GM18858 (cell line): ENCODE results near the gene TMEM132D.

Experiments
- ATAC-seq: cut with Tn5 transposase; IDR thresholded peaks from one replicate; pipeline ENCODE4 v1.9.1; 2021; ENCODE audit not compliant: unreplicated experiment

Gene TMEM132D

GRCh38 chr12:129379076-129379804, 524.6 kb downstream of the TMEM132D start:
- no peak for ATAC-seq

GRCh38 chr12:129378496-129378895, 525.3 kb downstream of the TMEM132D start:
- no peak for ATAC-seq

- no peak for ATAC-seq
Measured at GRCh38 chr12:129373746-129374145, 530.1 kb downstream of the TMEM132D start.

- ATAC-seq: no peak
Measured at GRCh38 chr12:129372876-129373275, 530.9 kb downstream of the TMEM132D start.

GRCh38 chr12:129372348-129372747, 531.5 kb downstream of the TMEM132D start:
- no peak for ATAC-seq

GRCh38 chr12:129371268-129371667, 532.6 kb downstream of the TMEM132D start:
- ATAC-seq: no peak

- ATAC-seq: no peak
Measured at GRCh38 chr12:129366656-129367055, 537.2 kb downstream of the TMEM132D start.

- ATAC-seq: no peak
Measured at GRCh38 chr12:129363041-129363440, 540.8 kb downstream of the TMEM132D start.

- ATAC-seq: no peak
Measured at GRCh38 chr12:129357233-129357632, 546.6 kb downstream of the TMEM132D start.

- no peak for ATAC-seq
Measured at GRCh38 chr12:129351481-129351880, 552.3 kb downstream of the TMEM132D start.

GRCh38 chr12:129339336-129339735, 564.5 kb downstream of the TMEM132D start:
- ATAC-seq: no peak

- no peak for ATAC-seq
Measured at GRCh38 chr12:129337413-129337812, 566.4 kb downstream of the TMEM132D start.

- ATAC-seq: no peak
Measured at GRCh38 chr12:129335773-129336172, 568.1 kb downstream of the TMEM132D start.

GRCh38 chr12:129332286-129332685, 571.5 kb downstream of the TMEM132D start:
- no peak for ATAC-seq

- no peak for ATAC-seq
Measured at GRCh38 chr12:129331356-129332085, 572.3 kb downstream of the TMEM132D start.

GRCh38 chr12:129328235-129328634, 575.6 kb downstream of the TMEM132D start:
- ATAC-seq: no peak

- ATAC-seq: no peak
Measured at GRCh38 chr12:129325566-129325965, 578.3 kb downstream of the TMEM132D start.

- ATAC-seq: no peak
Measured at GRCh38 chr12:129312048-129312447, 591.8 kb downstream of the TMEM132D start.

GRCh38 chr12:129310346-129310745, 593.5 kb downstream of the TMEM132D start:
- ATAC-seq: no peak

- ATAC-seq: no peak
Measured at GRCh38 chr12:129305851-129306250, 598.0 kb downstream of the TMEM132D start.

- no peak for ATAC-seq
Measured at GRCh38 chr12:129304529-129304928, 599.3 kb downstream of the TMEM132D start.

GRCh38 chr12:129300011-129300410, 603.8 kb downstream of the TMEM132D start:
- ATAC-seq: no peak
